ENCODE data around the gene CLEC16A.

The CLEC16A gene

GRCh38 chr16:11162586-11163268, 218.4 kb downstream of the CLEC16A start:
- DNase-seq = peak in 1 of 14 donors; percentile 73

- no peak for DNase-seq
Measured at GRCh38 chr16:11163761-11164261, 219.4 kb downstream of the CLEC16A start.

- peak in 1 of 14 donors; percentile 58 for DNase-seq
Measured at GRCh38 chr16:11164482-11165270, 220.3 kb downstream of the CLEC16A start.

DNA sequence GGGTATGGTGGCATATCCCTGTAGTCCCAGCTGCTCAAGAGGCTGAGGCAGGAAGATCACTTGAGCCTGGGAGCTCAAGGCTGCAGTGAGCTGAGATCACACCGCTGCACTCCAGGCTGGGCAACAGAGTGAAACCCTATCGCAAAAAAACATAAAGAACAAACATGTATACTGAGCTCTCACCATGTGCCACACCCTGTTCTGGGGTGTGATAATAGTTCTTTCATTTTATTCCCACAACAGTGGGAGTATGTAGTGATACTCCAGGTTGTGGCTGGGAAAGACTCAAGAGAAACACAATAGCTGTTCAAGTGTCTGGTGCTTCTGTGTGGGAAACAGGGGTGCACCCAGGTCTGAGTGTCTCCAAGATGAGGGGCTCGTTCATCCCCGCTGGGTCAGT, 221.0 kb downstream of the CLEC16A start:
- no peak for DNase-seq

- DNase-seq = no peak
Measured at GRCh38 chr16:11165894-11166665, 221.7 kb downstream of the CLEC16A start.

DNA sequence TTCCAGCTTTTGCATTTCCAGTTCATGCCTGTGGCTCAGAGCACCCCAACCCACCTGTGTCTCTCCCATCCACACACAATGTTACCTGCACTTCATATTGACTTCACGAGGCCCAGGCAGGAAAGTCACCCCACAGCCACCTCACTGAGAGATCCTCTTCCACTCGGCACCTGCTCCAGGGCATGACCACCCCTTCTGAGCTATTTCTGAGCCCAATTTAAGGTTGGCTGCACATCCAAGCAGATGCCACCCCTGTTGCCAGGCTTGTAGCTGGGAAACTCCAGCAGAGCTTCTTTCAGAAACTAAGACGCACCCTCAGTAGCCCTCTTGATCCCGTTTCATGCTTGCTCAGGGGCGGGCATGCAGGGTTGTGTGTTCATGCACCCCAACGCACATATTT, 223.2 kb downstream of the CLEC16A start:
- DNase-seq = peak in 1 of 14 donors; percentile 10

DNA sequence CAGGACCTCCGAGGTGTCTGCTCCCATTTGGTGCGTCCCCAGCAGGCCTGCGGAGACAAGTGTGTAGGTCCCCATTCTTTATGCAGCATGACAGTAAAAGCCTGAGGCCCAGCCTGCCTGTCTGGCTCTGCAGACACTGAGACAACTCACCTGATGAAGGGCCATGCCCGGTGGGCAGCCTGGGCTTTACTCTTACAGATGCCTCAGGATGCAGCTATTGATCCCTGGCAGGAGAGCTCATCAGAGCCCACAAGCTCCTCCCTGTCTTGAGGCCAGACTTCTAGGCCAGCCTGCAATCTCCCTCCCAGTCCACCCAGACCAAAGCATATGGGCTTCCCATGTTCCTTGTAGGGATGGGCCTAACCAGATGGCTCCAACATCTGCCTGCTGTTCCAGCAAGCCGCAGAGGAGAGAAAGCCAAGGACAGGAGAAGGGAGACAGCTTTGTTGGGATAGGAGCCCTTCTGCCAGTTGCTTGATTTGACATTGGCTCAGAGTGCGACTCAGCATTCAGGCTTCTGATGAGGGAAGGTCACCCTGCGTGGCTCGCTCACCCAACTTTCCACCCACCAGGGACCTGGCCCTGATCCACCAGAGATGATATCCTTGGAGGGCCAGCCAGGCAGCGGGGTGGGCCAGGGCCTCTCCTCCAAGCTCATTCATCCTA, 224.2 kb downstream of the CLEC16A start:
- peak in 1 of 14 donors; percentile 19 for DNase-seq

DNA sequence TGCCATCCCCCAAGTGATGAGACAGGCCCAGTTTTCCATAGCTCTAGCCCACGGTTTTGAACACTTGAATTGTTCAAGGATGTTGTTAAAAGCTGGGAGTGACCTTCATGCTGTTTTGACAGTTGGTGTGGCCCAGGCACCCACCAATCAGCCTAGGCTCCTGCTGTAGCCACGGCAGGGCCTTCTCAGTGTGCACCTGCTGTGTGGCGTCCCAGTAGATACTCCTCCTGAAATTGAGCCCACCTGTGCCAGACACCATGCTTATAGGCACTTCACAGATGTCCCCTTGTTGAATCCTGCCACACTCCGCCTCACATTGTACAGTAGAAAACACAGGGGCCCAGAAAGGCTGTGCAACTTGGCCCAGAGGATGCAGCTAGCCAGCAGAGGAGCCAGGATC, 225.3 kb downstream of the CLEC16A start:
- DNase-seq = no peak

DNA sequence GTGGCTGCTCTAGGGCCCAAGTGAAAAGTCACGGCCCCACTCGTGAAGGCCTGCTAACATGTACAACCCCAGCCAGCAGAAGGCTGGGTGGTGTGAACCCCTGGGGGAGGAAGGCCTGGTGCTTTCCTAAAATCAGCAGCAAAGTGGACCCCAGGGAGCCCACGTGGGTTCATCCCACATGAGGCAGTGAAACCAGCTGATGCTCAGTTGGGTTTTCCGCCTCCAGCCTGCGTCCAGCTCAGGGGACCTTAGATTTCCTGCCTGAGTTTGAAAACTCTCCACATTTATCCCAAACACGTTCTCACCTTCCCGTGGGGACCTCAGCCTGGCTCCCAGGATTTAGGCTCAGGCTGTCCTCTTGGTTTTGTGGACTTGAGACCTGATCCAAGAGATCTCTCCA, 225.8 kb downstream of the CLEC16A start:
- DNase-seq = no peak

- no peak for DNase-seq
Measured at GRCh38 chr16:11170696-11171447, 226.5 kb downstream of the CLEC16A start.

- no peak for DNase-seq
Measured at GRCh38 chr16:11171448-11171709, 227.0 kb downstream of the CLEC16A start.

DNA sequence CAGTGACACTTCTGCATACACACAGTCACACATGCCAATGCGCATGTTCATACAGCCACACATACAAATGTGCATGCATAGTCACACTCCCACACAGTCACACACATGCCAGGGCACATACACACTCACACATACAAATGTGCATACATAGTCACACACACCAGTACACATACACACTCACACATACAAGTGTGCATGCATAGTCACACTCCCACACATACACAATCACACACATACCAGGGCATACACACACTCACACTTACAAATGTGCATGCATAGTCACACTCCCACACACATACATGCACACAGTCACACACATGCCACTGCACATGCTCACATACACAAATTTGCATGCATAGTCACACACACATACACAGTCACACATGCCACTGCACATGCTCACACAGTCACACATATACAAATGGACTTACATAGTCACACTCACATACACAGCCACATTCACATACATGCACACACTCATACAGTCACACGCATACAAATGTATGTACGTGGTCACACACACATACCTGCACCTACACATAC, 227.5 kb downstream of the CLEC16A start:
- DNase-seq = no peak

- DNase-seq = no peak
Measured at GRCh38 chr16:11173426-11173825, 229.1 kb downstream of the CLEC16A start.

DNA sequence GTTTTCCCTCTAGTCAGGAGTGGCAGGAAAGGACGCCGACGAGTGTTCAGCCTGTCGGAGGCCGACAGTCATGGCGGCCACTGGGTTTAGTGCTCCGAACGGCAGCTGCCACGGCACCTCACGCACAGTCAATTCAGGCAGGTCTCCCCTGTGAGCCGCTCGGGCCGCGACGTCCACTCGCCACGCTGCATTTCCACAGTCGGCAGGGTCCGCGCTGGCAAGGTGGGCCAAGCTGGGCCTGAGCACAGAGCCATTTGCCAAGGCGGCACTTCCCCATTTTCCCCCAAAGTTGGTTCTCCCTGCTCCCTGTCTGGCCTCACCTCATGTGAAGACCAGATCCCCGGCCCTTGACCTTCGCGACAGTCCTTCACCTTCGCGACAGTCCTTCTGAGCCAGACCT, 229.8 kb downstream of the CLEC16A start:
- DNase-seq = no peak

- DNase-seq = no peak
Measured at GRCh38 chr16:11175106-11175786, 230.9 kb downstream of the CLEC16A start.

DNA sequence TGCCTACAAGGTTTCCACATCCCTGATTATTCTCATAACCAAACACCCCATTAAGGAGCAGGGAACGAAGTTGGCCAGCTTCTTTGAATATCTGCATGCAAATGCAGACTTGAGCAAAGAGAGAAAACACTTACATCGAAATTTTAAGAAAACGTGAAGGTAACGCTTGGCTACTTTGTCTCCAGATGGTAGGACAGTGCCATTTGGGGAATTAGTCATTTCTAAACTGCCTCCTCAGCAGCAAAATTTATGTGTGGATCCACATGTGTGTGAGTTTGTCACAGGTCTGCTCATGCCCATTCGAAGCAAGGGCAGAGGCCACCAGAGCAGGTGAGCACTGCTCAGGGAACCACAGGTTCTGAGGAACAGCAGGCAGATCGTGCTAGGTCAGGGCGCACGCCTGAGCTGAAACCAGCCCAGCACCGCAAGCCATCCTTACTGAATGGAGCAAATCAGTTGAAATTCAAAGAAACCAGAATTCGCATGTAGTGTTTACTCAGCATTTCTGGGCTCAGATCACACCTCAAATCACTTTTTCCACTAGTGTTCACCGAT, 231.5 kb downstream of the CLEC16A start:
- DNase-seq = no peak

DNA sequence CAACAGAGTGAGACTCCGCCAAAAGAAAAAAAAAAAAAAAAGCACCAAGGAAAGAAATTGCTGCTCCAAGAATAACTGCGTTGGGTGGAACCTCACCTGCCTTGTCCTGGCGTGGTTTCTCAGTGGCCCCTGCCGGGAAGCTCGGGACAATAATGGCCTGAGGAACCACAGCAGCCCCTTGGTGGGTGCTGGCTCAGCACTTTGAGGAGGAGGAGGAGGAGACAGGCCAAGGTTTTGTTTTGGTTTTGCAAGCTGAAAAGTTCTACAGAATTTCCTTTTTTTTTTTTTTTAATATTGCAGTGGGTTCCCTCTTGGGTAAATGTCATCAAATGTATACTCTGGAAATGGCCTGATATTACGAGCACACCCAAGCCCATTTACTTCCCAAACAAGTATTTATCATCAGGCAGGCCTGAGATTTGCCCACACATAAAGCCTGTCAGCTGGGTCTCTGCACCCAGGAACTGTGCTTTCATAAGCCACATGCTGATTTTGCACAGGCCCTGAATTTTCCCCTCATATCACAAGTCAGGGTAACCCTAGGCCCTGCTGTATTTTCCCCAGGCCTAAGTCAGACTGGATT, 233.3 kb downstream of the CLEC16A start:
- DNase-seq = no peak

- DNase-seq = no peak
Measured at GRCh38 chr16:11178424-11178823, 234.1 kb downstream of the CLEC16A start.

- DNase-seq = no peak
Measured at GRCh38 chr16:11179574-11179973, 235.2 kb downstream of the CLEC16A start.

DNA sequence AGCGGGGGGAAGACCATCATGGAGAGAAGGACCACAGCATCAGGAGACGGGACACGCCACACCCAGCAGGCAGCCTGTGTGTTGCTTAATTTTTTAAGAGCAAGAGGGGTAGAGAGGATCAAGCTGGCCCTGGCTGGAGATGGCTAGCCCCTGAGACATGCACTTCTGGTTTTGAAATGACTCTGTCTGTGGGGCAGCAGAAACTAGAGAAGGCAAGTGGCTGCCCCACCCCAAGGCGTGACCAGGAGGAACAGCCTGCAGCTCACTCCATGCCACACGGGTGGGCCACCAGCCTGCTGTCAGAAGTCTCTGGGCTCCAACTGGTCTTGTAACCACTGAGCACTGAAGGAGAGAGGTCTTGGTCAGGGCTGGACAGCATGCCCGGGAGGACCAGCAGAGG, 236.1 kb downstream of the CLEC16A start:
- peak in 1 of 14 donors; percentile 24 for DNase-seq
